B cell (primary cell): ENCODE measurements around the gene THSD7B.

Experiments
- CTCF ChIP-seq: fragments of 200-600 bp; IDR thresholded peaks from one replicate; pipeline ENCODE4 v1.8.0; 2022; ENCODE audit warnings: antibody characterized with exemption, mild to moderate bottlenecking
- EZH2 ChIP-seq: IDR thresholded peaks from 2 replicates; pipeline ENCODE4 v1.6.1; 2012; ENCODE audit warnings: borderline replicate concordance, low read depth, mild to moderate bottlenecking, moderate library complexity, low read length; ENCODE audit not compliant: insufficient read depth, poor library complexity, severe bottlenecking

GRCh38 chr2:137262594-137262993 lies 497.2 kb downstream of the THSD7B start:
- TF ChIP-seq CTCF = no peak
- no peak for TF ChIP-seq EZH2
